SW 1271 (cell line): ENCODE data around the gene MRPL54.
"Not testable (repeated sequence)": the region's sequence is repeated elsewhere in the genome, so short reads cannot be mapped to it uniquely, and the experiment has no call there.

Experiments
- DNase-seq, 2 experiments: peaks; one replicate each; lab custom pipeline; 2025; lab: John Stamatoyannopoulos, UW

MRPL54 gene

DNA sequence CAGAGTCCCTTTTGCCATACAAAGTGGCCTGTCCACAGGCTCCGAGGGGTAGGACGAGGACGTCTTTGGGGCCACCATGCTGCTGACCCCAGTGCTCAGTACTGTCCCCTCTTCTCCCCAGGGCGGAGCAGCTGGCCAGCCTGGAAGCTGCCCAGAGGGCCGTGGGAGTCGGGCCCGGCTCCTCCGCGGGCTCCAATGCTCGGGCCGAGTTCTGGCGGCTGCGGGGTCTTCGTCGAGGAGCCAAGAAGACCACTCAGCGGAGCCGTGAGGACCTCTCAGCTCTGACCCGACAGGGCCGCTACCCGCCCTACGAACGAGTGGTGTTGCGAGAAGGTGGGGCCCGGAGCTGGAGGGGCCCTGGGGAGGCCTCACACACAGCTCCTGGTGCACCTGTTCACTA lies 22.1 kb upstream of the MRPL54 start:
- no peak for DNase-seq

DNA sequence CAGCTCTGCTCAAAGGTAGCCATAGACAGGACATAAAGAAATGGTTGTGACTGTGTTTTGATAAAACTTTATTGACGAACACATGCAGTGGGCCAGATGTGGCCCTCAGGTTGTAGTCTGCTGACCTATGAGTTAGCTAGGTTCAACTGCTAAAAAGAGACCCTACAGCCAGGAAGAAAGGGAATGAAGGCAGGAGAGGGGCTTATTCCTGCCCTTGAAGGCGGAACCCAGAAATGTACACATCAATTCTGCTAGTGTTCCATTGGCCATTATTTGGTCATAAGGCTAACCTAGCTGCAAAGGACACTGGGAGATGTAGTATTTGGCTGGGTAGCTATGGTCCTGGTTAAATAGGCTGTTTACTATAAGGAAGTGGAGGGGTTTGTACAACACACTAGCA lies 19.0 kb upstream of the MRPL54 start:
- peak in 1 of 2 experiments; percentile 24 for DNase-seq

DNA sequence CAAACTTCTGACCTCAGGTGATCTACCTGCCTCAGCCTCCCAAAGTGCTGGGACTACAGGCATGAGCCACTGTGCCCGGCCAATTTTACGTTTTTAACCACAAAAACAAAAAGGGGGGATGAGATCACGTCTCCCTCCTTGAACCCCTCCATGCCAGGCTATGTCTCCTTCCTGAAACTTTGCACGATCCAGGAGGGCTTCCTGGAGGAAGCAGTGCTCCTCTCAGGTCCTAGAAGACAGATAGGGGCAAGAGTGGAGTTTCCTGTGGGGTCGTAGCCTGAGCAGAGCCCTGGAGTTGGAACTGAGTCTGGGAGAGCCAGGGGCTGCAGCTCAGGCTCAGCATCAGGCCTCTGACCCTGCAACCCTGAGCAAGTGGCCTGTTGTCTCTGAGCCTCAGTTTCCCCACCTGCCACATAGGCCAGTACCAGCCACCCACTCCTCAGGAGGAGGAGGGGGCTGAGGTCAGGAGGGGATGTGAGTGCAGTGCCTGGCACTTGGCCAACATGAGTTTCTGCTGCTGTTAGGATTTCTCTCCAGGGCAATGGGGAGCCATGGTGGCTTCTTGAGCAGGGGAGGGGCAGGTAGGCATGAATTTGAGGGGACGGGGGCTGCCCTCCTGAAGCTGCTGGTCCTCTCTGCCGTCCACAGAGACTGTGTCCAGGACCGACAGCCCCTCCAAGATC lies 17.0 kb upstream of the MRPL54 start:
- DNase-seq, result no peak

DNA sequence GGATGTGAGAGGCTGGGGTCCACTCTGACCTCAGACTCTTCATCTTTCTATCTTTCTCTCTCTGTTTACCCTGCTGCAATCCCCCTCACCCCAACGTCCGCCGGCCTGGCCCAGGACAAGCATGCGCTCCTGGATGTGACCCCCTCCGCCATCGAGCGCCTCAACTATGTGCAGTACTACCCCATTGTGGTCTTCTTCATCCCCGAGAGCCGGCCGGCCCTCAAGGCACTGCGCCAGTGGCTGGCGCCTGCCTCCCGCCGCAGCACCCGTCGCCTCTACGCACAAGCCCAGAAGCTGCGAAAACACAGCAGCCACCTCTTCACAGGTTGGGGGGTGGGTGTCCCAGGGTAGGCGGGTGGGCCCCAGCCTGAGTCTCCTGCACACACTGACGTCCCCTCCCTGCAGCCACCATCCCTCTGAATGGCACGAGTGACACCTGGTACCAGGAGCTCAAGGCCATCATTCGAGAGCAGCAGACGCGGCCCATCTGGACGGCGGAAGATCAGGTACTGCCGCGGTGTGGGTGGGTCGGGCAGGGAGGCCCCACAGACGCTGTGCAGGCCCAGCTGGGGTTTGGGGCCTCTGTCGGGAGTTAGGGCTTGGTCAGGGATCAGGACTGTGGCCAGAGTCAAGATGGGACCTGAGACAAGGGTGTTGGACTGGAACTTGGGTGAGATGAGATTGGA lies 16.0 kb upstream of the MRPL54 start:
- DNase-seq, result no peak

DNA sequence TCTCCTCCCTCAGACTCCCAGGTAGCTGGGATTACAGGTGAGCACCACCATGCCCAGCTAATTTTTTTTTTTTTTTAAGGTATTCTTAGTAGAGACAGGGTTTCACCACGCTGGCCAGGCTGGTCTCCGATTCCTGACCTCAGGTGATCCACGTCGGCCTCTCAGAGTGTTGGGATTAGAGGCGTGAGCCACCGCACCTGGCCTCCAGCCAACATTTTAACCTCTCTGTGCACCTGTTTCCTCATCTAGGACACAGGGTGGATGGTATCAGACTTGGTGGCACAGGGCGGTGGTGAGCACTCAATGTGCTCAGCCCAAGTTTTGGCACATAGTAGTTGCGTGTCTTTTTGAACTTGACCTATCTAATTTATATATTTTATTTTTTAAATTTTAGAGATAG lies 13.5 kb upstream of the MRPL54 start:
- no peak for DNase-seq

DNA sequence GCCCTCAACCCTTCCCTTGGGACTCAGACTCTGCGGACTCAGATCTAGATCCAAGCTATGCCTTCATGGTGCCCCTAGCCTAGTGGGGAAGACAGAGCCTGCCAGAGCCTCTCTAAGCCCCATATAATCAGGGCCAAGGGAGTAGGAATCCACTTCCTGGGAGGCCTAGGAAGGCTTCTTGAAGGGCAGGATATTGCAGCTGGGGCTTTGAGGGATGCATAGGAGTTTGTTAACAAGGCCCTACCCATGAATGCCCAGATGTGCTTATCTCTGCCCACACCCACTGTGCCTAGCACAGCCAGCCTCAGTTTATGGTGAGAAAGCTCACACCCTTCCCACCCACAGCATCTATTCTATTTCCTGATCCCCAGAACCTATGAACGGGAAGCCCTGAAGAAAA lies 12.3 kb upstream of the MRPL54 start:
- DNase-seq, result no peak

DNA sequence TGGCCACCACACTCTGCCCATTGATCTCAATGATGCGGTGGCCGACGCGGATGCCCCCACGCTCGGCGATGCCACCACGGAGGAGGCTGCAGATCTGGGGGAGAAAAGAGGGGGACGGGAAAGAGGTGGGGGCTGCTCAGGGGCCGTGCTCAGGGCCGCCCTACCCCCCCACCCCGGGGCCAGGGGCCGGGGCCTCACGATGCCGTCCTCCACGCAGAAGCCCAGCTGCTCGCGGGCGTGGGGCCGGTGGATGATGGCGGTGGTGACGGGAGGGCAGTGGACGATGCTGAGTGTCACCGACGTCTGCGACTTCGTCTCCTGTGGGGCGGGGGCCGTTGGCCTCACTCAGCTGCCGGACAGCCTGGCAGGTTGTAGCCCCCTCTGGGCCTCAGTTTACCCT lies 11.2 kb upstream of the MRPL54 start:
- no peak for DNase-seq

DNA sequence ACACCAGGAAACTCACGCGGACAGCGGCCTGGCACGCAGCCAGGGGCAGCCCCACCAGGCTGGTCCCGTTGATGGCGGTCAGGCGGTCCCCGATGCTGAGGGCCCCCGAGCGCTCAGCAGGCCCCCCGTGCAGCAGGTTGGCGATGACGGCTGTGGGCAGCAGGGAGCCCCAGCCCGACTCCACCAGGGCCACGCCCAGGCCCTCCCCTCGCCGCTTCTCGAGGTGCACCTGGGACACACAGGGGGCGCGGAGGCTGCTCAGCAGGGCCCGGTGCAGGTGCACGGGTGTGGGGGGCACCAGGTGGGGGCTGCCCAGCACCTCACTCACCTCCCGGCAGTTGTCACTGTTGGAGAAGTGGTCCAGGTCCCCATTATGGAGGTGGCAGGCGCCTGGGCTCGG lies 10.0 kb upstream of the MRPL54 start:
- no peak for DNase-seq

DNA sequence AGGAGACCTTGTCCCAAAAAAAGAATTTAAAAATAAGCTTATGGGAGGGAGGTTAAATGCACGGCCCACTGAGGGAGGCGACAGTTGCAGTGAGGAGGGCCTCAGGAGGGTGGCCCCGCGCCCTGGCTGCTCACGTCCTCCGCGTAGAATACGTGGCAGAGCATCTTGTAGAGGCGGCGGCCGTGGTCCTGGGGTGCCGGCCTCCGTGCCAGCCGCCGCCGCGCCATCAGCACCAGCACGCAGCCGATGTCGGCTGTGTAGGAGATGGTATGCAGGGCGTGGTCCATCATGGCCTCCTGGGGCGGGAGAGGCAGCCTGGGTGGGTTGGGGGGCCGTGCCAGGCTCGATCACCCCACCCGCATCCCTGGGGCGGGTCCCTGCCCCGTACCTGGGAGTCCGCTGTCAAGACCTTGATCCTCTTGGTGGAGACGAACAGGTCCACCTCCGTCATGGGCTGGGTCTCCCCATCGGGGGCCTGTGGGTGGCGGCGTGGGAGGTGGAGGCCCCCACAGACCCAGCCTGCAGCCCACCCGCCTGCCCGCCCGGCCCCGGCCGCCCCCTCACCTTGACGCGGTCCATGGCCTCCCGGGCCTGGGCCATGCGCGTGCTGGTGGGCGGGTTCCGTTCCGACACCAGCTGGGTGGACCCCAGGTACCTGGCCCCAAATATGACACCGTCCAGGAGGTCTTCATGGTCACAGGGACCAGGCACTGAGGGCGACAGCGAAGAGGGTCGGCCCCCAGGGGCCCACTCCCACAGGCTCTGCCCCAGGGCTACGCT lies 8.7 kb upstream of the MRPL54 start:
- DNase-seq, result no peak

DNA sequence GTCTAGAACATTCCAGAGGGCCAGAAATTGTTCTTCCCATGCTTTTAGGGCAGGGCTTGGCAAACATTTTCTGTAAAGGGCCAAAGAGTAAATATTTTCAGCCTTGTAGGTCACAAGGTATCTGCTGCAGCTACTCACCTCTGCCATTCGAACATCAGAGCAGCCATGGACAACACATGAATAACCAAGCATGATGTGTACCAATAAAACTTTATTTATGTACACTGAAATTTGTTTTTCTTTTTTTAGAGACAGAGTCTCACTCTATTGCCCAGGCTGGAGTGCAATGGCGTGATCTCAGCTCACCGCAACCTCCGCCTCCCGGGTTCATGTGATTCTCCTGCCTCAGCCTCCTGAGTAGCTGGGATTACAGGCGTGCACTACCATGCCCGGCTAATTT lies 4.8 kb upstream of the MRPL54 start:
- not testable (repeated sequence) for DNase-seq

DNA sequence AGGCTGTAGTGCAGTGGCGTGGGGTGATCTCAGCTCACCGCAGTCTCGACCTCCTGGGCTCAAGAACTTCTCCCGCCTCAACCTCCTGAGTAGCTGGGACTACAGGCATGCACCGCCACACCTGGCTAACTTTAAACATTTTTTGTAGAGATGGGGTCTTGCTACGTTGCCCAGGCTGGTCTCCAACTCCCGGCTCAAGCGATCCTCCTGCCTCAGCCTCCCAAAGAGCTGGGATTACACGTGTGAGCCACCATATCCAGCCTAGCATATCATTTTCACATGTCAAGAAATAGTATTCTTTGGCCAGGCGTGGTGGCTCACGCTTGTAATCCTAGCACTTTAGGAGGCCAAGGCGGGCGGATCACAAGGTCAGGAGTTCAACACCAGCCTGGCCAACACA lies 4.2 kb upstream of the MRPL54 start:
- DNase-seq, result not testable (repeated sequence)

DNA sequence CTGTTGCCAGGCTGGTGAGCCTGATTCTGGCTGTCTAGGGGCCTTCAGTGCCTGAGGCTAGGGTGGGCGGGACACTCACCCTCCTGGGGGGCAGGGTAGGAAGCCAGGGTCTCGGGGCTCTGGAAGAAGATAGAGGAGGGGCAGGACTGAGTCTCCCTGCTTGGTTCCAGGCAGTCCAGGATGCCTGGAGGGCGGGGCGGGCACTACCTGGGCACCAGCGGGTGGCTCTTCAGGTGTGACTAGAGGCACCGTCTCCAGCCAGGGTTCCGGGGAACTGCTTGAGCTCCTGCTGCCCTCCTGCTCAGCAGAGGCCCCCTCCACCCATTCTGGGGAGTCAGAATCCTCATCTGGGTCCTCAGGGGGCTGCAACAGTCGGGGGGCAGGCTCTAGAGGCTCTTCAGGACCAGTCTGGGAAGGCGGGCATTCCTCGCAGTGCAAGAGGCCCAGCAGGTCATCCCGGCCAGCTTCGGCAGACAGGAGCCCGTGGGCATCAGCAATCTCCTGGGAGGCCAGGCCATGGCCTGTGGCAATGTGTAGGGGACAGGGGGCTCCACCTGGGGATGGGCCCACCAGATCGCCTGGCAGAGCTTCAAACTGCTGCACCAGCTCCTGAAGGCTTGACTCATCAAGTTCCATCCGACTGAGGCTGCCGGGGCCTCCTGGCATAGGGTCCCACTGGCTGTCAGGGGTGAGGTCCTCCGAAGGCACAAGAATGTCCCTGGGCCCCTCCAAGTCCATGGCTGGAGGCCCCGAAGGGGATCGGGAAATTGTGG lies 2.8 kb upstream of the MRPL54 start:
- DNase-seq, result no peak

DNA sequence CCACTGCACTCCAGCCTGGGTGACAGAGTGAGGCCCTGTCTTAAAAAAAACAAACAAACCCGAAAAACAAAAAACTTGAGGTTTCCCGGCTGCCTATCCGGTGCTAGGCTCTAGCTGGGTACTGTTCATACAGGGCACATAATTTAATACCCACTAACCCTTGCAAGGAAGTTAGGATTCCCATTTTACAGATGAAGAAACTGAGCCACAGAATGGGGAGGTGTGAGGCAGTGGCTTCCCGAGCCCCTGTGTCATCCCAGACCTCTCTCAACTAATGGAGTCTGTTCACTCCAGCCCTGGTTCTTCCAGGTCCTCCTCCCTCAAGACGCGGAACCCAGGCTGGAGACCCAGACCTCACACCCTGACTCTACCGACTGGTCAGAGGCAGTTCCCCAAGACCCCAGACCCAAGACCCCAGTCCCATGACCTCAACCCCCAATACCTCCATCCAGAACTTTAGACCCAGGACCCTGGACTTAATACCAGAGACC lies 1.6 kb upstream of the MRPL54 start:
- no peak for DNase-seq

DNA sequence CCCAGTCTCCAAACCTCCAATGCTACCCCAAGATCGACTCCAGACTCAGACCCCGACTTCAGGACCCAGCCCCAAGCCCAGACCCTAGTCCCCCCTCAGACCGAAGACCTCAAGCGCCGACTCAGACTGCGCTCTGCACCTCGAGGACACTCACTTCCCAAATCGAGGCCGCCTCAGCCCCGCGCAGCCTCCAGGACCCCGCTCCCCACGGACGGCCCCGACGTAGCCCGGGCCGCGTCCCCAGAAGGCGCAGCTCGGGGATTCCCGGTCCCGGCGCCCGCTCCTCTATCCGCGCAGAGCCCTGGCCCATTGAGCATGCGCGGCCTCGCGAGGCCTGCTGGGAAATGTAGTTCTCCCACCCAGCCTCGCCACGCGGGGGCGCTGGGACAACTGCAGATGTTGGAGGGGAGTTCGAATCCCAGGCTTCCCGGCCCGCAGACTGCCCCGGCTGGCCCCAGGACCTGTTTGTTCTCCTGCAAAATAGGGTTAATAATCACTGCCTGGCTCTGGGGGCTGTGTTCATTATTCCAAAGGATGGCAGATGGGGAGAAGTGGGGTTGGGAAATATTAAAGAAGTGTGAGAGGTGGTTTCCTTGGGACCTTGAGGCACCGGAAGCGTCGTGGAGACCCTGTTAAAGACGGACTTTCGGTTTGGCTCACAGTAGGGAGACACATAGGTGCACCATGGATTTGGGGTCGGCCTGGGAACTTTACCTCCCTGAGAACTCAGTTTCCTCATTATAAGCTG lies 926 bp upstream of the MRPL54 start, which contains the start of gene APBA3:
TSS of gene APBA3 (minus strand) at position 311 of the 748 bp plus-strand sequence. CDS start 1,428 bp downstream, outside the sequence.
- DNase-seq, result peak; percentile 61 to 78

DNA sequence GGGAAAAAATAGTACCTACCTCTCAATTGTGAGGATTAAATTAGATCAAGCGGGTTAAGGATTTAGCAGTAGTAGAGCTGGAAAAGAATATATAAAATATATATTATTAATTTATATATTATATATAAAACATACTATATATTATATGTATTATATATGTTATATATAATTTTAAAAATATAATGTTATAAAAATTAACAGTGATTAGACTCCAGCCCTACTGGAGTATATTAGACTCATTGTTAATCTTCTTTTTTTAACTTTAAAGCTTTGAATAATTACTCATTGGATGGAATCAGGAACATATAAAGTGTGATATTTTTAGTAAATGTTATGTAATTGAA lies 380 bp upstream of the MRPL54 start:
- no peak for DNase-seq

DNA sequence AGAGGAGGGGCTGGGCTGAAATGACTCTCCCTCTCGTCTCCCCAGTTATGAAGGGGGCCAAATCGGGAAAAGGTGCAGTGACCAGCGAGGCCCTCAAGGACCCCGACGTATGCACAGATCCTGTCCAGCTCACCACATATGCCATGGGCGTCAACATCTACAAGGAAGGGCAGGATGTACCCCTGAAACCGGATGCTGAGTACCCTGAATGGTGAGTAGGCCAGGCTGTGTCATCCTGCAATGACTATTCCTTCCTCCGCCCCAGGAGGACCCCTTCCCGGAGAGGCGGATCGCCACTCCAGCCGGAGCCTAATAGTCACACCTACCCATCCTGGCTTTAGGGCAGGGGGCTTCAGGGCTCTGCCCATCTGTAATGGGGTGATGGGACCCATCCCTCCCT lies 2.6 kb downstream of the MRPL54 start:
- no peak for DNase-seq

DNA sequence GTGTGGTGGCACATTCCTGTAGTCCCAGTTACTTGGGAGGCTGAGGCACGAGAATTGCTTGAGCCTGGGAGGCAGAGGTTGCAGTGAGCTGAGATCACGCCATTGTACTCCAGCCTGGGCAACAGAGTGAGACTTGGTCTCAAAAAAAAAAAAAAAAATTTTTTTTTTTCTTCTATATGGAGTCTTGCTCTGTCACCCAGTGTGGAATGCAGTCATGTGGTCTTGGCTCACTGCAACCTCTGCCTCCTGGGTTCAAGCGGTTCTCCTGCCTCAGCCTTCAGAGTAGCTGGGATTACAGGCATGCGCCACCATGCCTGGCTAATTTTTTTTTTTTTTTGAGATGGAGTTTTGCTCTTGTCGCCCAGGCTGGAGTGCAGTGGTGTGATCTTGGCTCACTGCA lies 3.3 kb downstream of the MRPL54 start:
- not testable (repeated sequence) for DNase-seq

DNA sequence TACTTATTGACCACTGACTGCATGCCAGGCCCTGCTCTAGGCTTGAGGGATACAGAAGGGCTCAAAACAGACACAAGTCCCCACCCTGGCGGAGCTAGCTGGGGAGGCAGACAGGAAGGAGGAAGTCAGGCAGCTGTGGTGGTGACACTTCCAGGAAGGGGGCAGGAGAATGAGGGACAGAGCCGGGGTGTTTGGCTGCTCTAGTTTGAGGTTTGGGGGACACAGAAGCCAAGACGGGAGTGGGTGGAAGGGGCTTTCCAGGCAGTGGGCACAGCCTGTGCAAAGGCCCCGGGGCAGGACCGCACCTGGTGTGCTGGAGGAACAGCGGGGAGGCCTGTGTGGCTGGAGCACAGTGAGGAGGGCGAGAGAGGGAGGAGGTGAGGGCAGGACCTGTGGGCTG lies 4.0 kb downstream of the MRPL54 start:
- no peak for DNase-seq

DNA sequence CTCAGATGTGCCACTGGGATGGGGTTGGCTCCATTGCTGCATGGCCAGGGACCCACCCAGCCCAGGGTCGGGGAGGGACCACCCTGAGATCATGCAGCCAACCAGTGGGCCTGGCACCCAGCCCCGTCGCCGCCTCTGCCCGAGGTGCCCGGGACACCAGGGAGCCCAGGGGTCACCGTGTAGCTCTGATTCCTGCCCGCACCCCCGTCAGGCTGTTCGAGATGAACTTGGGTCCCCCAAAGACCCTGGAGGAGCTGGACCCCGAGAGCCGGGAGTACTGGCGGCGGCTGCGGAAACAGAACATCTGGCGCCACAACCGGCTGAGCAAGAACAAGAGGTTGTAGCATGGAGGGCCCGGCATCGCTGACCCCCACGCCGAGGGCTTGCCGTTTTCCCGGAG lies 4.6 kb downstream of the MRPL54 start:
- no peak for DNase-seq

DNA sequence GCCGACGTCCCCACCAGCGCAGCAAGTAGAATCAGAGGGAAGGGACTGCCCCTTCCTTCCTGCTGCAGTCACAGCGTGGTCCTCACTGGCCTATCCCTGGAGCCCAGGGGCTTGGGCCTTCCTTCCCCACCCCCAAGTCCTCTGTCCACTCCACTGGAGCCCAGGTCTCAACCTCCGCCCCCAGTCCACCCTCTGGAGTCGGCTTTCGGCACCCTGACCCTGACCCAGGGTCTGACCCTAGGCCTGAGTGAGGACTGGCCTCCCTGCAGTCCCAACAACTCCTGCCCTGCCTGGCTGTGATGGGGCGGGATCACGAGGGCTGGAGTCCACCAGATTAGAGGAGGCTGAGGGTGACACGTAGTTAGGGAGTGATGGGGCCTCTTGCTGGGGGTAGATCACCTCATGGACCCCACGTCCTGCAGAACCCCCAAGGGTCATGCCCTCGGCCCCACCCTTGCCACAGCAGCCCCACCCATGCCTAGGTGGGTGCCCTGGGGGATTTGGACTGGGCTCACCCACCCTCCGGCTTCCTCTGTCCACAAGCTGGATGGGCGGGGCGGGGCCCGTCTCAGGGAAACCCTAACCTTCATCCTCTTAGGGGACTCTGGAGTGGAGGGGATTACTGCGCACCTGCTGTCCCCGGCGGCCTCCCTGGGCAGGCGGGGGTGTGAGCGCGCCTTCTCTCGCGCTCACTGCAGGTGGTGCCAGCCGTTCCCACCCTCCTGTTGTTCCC lies 5.7 kb downstream of the MRPL54 start:
- DNase-seq, result no peak

DNA sequence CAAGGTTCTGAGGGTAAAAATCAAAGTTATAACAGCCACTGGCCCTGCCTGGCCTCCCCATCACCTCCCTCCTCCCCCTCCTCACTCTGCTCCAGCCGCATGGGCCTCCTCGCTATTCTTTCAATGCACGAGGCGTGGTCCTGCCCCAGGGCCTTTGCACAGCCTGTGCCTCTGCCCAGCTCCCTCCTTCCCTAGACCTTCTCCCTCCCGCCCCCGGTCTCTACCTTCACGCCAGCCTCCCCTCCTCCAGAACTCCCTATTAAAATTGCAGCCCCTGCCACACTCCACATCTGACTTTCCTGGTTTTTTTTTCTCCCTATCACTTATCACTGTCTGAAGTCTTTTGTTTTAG lies 6.2 kb downstream of the MRPL54 start:
- DNase-seq, result no peak
